Measurements from ENCODE around the gene PKD2. TPM values are rescaled to one million over a fixed set of nuclear protein-coding genes. Genes with fewer than 3 reads are reported as not detected.
A peak's percentile ranks its signal among the peaks of the same experiment; 100 is the strongest.

The PKD2 gene
- total and polyA plus RNA-seq, 2 of the 13 experiments (the other 11 are each of a cell fraction or from before 2014, with no cell fraction given), result 5.6 to 9.1 TPM

DNA sequence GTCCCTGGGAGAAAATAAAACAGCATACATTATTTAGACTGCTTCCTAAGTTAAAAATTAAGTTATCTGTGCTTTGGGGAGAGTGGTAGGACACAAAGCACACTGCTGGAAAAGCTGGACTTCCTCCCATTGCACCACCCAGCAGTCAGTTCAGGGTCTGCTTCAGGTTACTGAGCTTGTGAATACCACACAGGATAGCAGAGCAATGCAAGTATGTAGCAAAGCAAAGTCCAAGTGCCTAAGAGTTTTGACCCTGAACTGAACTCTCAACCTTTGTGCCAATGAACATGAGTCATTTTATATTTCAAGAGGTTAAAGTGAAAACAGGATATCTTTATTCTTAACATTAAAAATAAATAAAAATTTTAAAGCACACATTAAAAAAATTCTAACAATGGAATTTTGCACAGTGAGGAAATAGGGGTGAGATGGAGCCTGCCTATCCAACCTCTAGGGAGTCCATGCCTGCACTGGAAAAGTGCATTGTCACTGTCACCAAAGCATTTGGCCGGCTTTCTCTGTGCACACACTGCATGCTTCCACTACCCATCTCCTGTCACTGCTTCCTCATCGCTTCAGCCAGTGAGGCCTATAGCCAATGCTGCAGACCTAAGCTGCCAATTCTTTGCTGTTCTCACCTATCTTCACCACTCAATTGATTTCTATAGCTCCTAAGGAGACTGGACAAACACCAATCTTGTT is 100.1 kb downstream of the PKD2 start (continued):
- TF ChIP-seq, protein P1, sequence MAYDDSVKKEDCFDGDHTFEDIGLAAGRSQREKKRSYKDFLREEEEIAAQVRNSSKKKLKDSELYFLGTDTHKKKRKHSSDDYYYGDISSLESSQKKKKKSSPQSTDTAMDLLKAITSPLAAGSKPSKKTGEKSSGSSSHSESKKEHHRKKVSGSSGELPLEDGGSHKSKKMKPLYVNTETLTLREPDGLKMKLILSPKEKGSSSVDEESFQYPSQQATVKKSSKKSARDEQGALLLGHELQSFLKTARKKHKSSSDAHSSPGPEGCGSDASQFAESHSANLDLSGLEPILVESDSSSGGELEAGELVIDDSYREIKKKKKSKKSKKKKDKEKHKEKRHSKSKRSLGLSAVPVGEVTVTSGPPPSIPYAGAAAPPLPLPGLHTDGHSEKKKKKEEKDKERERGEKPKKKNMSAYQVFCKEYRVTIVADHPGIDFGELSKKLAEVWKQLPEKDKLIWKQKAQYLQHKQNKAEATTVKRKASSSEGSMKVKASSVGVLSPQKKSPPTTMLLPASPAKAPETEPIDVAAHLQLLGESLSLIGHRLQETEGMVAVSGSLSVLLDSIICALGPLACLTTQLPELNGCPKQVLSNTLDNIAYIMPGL (CRISPR knock-in tag; IDR thresholded peaks at IDR 0.05; ENCODE audit: borderline replicate concordance in 1 of 2, low read depth in 1 of 2), result peak; percentile 34 to 52; a peak in 2 of 4 replicates
- TF ChIP-seq, protein P2, sequence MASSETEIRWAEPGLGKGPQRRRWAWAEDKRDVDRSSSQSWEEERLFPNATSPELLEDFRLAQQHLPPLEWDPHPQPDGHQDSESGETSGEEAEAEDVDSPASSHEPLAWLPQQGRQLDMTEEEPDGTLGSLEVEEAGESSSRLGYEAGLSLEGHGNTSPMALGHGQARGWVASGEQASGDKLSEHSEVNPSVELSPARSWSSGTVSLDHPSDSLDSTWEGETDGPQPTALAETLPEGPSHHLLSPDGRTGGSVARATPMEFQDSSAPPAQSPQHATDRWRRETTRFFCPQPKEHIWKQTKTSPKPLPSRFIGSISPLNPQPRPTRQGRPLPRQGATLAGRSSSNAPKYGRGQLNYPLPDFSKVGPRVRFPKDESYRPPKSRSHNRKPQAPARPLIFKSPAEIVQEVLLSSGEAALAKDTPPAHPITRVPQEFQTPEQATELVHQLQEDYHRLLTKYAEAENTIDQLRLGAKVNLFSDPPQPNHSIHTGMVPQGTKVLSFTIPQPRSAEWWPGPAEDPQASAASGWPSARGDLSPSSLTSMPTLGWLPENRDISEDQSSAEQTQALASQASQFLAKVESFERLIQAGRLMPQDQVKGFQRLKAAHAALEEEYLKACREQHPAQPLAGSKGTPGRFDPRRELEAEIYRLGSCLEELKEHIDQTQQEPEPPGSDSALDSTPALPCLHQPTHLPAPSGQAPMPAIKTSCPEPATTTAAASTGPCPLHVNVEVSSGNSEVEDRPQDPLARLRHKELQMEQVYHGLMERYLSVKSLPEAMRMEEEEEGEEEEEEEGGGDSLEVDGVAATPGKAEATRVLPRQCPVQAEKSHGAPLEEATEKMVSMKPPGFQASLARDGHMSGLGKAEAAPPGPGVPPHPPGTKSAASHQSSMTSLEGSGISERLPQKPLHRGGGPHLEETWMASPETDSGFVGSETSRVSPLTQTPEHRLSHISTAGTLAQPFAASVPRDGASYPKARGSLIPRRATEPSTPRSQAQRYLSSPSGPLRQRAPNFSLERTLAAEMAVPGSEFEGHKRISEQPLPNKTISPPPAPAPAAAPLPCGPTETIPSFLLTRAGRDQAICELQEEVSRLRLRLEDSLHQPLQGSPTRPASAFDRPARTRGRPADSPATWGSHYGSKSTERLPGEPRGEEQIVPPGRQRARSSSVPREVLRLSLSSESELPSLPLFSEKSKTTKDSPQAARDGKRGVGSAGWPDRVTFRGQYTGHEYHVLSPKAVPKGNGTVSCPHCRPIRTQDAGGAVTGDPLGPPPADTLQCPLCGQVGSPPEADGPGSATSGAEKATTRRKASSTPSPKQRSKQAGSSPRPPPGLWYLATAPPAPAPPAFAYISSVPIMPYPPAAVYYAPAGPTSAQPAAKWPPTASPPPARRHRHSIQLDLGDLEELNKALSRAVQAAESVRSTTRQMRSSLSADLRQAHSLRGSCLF (CRISPR knock-in tag; IDR thresholded peaks at IDR 0.05; ENCODE audit: borderline replicate concordance), result no peak
- no peak for TF ChIP-seq NONO (IDR thresholded peaks at IDR 0.05)
- peak; percentile 70; the same call in 1 of the 2 replicates for TF ChIP-seq NONO (CRISPR knock-in tag; conservative IDR thresholded peaks at IDR 0.05)
- TF ChIP-seq, protein P3, sequence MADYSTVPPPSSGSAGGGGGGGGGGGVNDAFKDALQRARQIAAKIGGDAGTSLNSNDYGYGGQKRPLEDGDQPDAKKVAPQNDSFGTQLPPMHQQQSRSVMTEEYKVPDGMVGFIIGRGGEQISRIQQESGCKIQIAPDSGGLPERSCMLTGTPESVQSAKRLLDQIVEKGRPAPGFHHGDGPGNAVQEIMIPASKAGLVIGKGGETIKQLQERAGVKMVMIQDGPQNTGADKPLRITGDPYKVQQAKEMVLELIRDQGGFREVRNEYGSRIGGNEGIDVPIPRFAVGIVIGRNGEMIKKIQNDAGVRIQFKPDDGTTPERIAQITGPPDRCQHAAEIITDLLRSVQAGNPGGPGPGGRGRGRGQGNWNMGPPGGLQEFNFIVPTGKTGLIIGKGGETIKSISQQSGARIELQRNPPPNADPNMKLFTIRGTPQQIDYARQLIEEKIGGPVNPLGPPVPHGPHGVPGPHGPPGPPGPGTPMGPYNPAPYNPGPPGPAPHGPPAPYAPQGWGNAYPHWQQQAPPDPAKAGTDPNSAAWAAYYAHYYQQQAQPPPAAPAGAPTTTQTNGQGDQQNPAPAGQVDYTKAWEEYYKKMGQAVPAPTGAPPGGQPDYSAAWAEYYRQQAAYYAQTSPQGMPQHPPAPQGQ (CRISPR knock-in tag; IDR thresholded peaks at IDR 0.05; ENCODE audit: borderline replicate concordance), result no peak
- TF ChIP-seq MAFK (conservative IDR thresholded peaks at IDR 0.05 in 1 of 2, IDR thresholded peaks at IDR 0.05 in 1 of 2; ENCODE audit: low read length in 2 of 2), result peak; percentile 69 to 92
- TF ChIP-seq AKAP8 (CRISPR knock-in tag; IDR thresholded peaks at IDR 0.05), result no peak
- TF ChIP-seq SP4 (CRISPR knock-in tag; IDR thresholded peaks at IDR 0.05), result no peak
- no peak for TF ChIP-seq MED8 (CRISPR knock-in tag; IDR thresholded peaks at IDR 0.05; ENCODE audit: insufficient replicate concordance)
- peak; percentile 92; the same call in 1 of the 2 replicates for TF ChIP-seq NFE2L1 (CRISPR knock-in tag; IDR thresholded peaks at IDR 0.05; ENCODE audit: borderline replicate concordance)
- TF ChIP-seq FOXA1 (IDR thresholded peaks at IDR 0.05), result no peak
- TF ChIP-seq FOXA1 (CRISPR knock-in tag; IDR thresholded peaks at IDR 0.05), result peak; percentile 50
- peak; percentile 96 for TF ChIP-seq RXRA (CRISPR knock-in tag; IDR thresholded peaks at IDR 0.05)
- peak; percentile 45; the same call in 1 of the 2 replicates for TF ChIP-seq SSRP1 (CRISPR knock-in tag; IDR thresholded peaks at IDR 0.05)
- TF ChIP-seq ZNF670 (CRISPR knock-in tag; IDR thresholded peaks at IDR 0.05; ENCODE audit: borderline replicate concordance), result 0 out of 2 replicates have a peak, but pooled peaks have one; percentile 23
- TF ChIP-seq, protein P4, sequence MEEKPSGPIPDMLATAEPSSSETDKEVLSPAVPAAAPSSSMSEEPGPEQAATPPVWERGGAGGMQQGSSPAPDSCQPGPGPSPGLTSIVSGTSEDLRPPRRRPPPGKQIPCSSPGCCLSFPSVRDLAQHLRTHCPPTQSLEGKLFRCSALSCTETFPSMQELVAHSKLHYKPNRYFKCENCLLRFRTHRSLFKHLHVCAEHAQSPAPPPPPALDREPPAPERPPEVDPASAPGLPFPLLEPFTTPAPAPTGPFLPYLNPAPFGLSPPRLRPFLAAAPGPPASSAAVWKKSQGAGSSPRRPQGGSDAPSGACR (CRISPR knock-in tag; IDR thresholded peaks at IDR 0.05), result no peak
- TF ChIP-seq DPF2 (CRISPR knock-in tag; IDR thresholded peaks at IDR 0.05; ENCODE audit: borderline replicate concordance, low read depth), result peak; percentile 68; the same call in 1 of the 2 replicates
- peak; percentile 98 for TF ChIP-seq HNF4A (CRISPR knock-in tag; IDR thresholded peaks at IDR 0.05)

All from HepG2 (cell line).